GM10847 (cell line): ENCODE data around the gene RRP8.

Source experiments
- POLR2A ChIP-seq: IDR thresholded peaks from 2 replicates; pipeline ENCODE4 v1.6.1; 2011; ENCODE audit not compliant: insufficient read length; ENCODE audit errors: extremely low read depth

The RRP8 gene

DNA sequence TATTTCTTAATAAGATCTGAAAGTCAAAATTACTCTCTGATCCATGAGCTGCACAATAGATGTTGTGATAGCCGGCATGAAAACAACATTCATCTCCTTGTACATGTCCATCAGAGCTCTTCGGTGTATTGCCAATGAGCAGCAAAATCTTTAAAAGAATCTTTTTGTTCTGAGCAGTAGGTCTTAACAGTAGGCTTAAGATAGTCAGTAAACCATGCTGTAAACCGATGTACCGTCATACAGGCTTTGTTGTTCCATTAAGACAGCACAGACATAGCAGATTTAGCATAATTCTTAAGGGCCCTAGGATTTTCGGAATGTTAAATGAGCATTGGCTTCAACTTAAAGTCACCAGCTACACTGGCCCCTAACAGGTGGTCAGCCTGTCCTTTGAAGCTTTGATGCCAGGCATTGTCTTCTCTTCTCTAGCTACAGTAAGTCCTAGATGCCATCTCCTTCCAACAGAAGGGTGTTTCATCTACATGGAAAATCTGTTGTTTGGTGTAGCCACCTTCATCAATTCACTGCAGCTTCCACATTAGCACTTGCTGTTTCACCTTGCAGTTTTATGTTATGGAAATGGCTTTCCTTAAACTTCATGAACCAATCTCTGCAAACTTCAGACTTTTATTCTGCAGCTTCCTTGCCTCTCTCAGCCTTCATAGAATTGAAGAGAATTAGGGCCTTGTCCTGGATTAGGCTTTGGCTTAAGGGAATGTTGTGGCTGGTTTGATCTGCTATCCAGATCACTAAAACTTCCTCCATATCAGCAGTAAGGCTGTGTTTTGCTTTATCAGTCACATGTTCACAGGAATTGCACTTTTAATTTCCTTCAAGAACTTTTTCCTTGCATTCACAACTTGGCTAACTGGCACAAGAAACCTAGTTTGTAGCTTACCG lies 28.4 kb downstream of the RRP8 start:
- TF ChIP-seq POLR2A: no peak

DNA sequence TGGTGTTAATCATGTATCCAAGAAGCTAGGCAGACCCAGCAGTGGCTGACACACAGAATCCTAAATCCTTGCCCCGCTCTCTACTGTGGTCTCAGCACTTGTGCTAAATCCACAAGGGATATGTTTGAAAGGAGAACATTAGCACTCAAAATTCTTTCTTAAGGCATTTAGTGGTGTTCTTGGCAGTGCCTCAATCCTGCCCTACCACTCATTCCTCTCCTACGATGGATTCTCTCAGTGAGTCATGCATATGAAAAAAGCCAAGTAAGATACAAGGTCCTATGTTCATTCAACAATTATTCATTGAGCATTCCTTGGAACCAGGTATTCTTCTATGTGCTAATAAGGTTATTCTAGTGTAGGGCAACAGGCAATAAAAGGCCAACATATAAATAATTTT lies 31.2 kb downstream of the RRP8 start:
- TF ChIP-seq POLR2A: no peak

DNA sequence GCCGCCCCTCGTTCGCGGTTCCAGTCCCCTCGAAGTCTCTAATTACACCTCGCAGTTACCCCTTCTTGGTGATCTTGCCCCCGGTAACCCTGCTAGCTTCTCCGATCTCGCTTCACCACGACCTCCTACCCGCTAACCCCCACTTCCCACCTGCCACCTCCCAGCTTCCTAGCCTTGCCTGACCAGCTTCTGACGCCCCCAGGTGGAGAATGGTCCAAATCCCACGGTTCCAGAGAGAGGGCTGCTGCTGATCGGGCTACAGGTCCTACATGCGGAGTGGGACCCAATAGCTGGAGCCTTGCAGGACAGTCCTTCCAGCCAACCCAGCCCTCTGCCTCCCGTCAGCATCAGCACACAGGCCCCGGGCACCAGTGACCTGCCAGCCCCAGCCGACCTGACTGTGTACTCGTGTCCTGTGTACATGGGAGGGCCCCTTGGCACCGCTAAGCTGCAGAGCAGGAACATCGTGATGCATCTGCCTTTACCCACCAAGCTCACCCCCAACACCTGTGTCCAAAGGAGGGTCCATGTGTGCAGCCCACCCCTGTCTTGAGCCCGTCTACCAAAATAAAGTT lies 31.9 kb downstream of the RRP8 start:
- TF ChIP-seq POLR2A: no peak

DNA sequence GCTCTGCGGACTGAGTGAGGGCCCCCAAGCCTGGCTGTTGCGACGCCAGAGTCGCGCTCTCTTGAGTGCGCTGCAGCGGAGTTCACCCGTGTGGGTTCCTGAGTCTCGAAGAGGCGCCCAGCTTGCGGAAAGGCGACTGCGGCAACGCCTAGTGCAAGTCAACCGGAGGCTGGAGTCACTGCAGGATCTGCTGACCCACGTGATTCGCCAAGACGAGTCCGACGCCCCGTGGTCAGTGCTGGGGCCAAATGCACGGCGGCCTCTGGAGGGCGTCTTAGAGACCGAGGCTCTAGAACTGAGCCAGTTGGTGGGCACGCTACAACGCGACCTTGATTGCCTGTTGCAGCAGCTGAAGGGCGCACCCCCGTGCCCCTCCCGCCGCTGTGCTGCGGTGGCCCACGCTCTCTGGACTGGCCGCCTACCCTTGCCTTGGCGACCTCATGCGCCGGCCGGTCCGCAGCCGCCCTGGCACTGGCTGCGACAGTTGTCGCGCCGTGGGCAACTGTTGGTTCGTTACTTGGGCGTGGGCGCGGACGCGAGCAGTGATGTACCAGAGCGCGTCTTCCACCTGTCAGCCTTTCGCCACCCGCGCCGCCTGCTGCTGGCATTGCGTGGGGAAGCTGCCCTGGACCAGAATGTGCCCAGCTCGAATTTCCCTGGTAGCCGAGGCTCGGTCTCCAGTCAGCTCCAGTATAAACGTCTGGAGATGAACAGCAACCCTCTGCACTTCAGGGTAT lies 32.6 kb downstream of the RRP8 start:
- no peak for TF ChIP-seq POLR2A

DNA sequence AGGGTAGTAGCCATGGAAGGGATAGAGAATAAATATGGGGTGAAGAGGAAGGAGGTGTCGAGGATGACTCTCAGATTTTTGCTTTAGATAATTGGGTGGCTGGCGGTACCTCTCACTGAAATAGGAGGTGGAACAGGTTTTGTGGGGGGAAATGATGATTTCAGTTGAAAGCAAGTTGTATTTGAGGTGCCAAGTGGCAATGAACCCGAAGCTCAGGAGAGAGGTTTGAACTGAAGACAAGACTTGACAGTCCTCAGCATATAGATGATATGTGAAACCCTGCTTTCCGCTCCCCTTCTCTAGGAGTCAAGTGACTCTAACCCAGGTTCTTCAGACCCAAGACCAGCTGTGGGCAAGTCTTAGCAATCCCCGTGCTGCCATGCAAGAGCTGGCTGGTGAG lies 33.7 kb downstream of the RRP8 start:
- no peak for TF ChIP-seq POLR2A

DNA sequence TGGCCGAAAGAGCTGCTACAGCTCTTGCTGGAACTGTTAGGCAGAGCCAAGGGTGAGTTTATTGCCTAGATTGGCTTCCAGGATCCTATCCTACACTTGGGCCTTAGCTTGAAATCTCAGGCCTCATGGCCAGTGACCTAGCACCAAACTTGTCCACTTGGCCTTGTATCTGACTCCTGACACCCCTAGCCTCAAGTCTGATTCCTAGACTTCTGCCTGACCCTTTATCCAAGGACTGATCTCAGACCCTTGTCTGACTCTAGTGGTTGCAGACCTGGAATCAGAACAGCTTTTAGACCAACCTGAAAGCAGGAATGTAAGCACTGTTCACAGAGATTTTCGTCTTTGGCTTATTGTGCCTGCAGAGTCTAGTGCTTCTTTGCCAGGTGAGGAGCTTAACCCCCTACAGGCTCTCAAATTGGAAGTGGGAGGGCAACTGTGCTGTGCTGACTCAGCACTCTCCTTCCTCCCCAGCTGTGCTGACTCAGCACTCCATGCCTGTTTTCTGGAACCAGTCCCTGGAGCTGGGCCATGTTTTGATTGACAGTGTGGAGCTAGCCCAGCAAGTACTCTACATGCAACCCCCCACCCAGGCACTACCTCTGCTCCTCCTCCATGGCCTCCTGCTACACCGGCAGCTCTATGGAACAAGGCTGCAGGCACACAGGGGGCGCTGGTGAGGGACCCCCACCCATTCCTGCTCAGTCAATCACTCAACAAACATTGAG lies 35.1 kb downstream of the RRP8 start:
- no peak for TF ChIP-seq POLR2A

DNA sequence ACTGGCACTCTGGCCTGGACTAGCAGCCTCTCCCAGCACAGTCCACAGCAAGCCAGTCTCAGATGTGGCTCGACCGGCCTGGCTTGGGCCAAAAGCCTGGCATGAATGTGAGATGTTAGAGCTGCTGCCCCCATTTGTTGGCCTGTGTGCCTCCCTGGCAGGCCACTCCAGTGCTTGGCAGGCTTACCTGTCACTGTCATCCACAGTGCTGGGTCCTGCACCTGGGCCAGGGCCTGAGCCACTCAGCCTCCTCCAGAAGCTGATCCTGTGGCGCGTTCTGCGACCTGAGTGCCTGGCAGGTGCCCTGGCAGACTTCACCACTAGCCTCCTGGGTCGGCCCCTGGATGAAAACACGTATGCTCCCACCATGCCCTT lies 36.1 kb downstream of the RRP8 start:
- no peak for TF ChIP-seq POLR2A

DNA sequence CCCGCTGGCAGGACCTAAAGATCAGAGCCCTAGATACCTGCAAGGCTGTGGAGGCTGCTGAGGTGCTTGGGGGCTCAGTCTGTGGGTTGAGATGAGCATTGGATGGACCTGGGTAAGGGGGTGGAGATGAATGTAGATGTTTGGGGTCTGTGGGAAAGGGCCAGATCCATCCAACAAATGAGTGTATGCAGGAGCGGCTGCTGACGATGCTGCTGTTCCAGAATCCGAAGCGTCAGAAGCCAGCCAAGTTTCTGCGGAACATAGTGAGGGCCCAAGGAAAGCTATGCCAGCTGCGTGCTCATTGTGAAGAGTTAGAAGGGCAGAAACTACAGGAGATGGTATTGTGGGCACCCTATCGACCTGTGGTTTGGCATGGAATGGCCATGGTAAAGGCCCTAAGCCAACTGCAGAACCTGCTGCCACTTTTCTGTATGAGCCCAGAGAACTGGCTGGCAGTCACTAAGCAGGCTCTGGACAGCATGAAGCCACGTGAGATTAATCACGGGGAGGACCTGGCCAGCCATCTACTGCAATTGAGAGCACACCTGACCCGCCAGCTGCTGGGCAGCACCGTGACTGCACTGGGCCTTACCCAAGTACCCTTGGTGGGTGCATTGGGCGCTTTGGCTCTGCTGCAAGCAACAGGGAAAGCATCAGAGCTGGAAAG lies 36.6 kb downstream of the RRP8 start:
- no peak for TF ChIP-seq POLR2A

DNA sequence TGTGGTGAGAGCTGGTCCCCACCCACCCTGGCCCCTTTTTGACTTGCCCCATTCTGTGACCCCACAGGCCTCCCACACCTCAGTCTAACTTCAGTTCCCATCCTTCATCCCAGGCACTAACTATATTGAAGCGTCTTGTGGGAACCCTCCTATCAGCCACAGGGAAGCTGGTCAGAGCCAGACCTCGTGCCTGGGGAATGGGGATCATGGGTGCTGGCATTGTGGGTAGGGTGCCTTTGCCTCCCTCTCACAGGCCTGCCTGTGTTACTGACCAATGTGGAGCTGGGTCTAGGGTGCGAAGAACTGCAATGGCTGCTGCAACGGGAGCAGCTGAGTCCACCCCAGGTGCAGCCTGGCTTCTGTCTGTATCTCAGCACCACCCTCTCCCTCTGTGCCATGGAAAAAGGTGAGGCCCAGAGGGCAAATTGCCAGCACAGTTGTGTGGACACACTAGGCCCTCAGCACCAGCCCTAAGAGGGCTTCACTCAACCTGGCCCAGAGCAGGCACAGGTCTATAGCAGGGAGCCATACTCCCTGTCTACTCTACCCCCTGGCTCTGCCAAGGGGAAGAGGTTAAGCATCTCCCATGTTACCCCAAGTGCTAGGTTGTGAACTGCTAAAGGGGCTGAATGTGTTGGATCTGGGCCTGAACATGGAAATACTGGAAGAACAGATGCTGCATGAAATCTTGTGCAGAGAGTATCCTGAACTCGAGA lies 37.3 kb downstream of the RRP8 start:
- TF ChIP-seq POLR2A: no peak

DNA sequence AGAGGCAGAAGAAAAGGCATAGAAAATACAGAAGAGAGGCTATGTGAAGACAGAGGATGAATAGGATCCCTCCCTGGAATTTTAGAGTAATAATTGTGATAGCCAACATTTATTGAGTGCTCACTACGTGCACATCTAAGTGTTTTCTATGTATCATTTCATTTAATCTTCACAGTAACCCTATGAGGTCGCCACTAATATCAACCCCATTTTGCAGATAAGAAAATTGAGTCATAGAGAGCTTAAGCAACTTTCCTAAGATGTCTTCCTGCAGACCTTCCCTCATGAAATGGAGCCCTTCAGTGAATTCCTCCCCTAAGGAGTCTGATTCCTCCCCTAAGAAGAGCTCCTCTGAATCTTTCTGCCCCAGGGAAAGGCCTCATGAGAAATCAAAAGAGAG lies 38.1 kb downstream of the RRP8 start:
- no peak for TF ChIP-seq POLR2A

DNA sequence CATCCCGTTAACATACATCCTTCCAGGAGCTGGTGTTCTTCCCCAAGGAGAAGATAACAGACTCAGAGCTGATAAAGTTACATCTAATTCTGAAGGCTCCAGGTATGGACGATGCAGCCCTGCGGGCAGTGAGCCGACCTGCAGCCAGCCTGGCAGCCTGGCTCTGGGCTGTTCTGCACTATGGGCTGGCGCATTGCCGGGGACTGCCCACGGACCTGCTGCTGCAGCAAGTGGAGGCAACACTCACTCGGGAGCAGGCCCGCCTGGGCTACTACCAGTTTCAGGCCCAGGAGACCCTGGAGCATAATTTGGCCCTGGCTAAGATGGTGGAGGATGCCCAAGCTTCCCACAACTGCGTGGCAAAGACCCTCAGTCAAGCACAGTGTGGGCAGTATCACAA lies 39.7 kb downstream of the RRP8 start:
- no peak for TF ChIP-seq POLR2A

DNA sequence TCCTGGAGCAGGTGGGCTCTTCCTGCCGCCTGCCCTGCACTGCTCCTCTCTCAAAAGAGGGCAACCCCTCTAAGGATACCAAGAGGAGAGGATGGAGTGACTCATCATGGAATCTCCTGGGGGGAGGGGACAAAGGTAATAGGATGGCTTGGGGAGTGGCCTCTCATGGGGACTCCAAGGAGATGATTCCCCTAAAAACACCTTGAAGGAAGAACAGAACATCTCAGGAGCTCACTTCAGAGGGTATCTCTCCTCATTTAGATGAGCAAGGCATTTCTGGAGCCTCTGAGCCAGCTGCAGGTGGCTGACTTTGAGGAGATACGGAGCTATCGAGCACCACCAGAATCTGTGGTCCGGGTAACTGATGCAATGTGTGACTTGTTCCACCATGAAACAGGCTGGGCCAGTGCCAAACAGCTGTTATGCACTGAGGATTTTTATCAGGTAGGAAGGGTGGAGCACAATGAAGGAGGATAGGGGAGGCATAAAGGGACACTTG lies 40.2 kb downstream of the RRP8 start:
- no peak for TF ChIP-seq POLR2A

DNA sequence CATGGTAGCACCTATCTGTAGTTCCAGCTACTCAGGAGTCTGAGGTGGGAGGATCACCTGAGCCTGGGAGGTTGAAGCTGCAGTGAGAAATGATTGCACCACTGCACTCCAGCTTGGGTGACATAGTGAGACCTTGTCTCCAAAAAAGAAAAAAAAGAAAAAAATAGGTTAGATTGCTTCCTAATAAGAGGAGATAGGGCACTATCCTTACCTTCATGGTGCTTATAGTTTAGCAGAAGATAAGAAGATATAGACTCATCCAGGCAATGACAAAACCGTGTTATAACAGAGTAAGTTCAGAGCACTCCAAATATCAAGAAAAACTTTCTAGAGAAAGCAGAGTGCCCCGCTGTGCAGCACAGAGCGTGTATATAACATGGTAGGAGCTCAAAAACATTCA lies 42.1 kb downstream of the RRP8 start:
- TF ChIP-seq POLR2A: no peak

DNA sequence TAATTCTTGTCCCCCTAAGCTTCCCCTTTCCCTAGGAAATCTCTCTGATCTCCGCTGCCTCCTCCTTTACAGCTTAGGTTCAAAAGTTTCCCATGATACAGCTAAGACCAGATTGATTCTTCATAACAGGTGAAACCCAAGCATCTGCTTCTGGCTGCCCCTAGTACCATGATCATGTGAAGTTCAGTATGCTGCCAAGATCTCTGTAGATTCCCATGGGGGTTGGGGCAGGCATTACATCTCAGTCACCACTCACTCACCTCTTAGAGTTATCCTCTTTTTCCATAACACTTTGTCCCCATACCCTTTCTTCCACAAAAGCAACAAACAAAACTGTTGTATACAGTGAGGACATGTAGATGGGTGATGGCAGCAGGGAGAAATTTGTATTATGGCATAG lies 44.0 kb downstream of the RRP8 start:
- TF ChIP-seq POLR2A: no peak
